ENCODE measurements around the gene RBFOX2.

DNA sequence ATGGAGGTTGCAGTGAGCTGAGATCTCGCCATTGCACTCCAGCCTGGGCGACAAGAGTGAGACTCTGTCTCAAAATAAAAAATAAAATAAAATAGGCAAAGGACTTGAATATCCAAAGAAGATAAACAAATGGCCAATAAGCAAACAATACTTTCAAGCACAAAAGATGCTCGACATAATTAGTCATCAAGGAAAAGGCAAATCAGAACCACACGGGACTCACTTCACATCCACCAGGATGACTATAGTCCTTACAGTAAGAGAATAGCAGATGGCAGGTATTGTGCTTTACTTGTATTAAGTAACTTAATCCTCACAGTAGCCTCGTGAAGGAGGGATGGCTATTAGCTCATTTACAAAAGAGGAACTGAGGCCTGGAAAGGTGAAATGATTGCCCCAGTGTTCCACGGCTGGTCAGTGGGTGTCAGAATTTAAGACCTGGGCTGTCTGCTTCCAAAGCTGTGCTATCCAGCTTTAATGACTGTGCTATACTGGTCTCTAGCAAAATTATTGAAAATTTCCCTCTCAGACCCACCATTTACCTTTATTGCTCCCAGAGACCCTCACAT, 40.2 kb upstream of the RBFOX2 start:
- TF ChIP-seq, protein P1, sequence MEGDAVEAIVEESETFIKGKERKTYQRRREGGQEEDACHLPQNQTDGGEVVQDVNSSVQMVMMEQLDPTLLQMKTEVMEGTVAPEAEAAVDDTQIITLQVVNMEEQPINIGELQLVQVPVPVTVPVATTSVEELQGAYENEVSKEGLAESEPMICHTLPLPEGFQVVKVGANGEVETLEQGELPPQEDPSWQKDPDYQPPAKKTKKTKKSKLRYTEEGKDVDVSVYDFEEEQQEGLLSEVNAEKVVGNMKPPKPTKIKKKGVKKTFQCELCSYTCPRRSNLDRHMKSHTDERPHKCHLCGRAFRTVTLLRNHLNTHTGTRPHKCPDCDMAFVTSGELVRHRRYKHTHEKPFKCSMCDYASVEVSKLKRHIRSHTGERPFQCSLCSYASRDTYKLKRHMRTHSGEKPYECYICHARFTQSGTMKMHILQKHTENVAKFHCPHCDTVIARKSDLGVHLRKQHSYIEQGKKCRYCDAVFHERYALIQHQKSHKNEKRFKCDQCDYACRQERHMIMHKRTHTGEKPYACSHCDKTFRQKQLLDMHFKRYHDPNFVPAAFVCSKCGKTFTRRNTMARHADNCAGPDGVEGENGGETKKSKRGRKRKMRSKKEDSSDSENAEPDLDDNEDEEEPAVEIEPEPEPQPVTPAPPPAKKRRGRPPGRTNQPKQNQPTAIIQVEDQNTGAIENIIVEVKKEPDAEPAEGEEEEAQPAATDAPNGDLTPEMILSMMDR (IDR thresholded peaks at IDR 0.05) = no peak
- TF ChIP-seq POLR2A (IDR thresholded peaks at IDR 0.05) = no peak

Data from Peyer's patch (tissue), 4 donors.